Sigmoid colon (tissue), 7 donors: ENCODE measurements around the gene DOCK11. TPM values are rescaled to one million over a fixed set of nuclear protein-coding genes. Genes with fewer than 3 reads are reported as not detected.

ENCODE experiments used
- DNase-seq: peaks from one replicate; pipeline ENCODE4 v3.0.0-alpha.2; 2019
- H3K27ac ChIP-seq, 4 donors: fragments of 200-600 bp; sonication (generic); one replicate each; pipeline ENCODE4 v1.5.1; 2016 to 2019; ENCODE audit warnings: mild to moderate bottlenecking in 1 of 4
- H3K27me3 ChIP-seq, 3 donors: fragments of 200-600 bp; sonication (generic); one replicate each; pipeline ENCODE4 v1.5.1; 2019; ENCODE audit warnings: mild to moderate bottlenecking in 1 of 3
- H3K36me3 ChIP-seq, 4 donors: fragments of 200-600 bp; sonication (generic); one replicate each; pipeline ENCODE4 v1.5.1; 2016 to 2019
- H3K4me1 ChIP-seq, 4 donors: fragments of 200-600 bp; sonication (generic); one replicate each; pipeline ENCODE4 v1.5.1; 2017 to 2019
- H3K4me3 ChIP-seq, 4 donors: fragments of 200-600 bp; sonication (generic); one replicate each; pipeline ENCODE4 v1.5.1; 2017 to 2019; ENCODE audit warnings: mild to moderate bottlenecking in 2 of 4, moderate library complexity in 1 of 4
- H3K9me3 ChIP-seq, 4 donors: fragments of 200-600 bp in 3 of 4; sonication (generic) in 3 of 4; one replicate each; pipeline versions ENCODE4 v1.5.1 to v1.6.1; 2013 to 2019
- EP300 ChIP-seq, 4 donors: sonication (generic); formaldehyde crosslinking; IDR thresholded peaks; one replicate each; pipeline ENCODE4 v1.6.1; 2017; ENCODE audit warnings: antibody characterized with exemption in 4 of 4
- POLR2A ChIP-seq, 2 donors: fragments of 450-650 bp; IDR thresholded peaks; one replicate each; pipeline ENCODE4 v1.6.1; 2016; ENCODE audit warnings: antibody characterized with exemption in 2 of 2, mild to moderate bottlenecking in 2 of 2, moderate library complexity in 2 of 2
- POLR2AphosphoS5 ChIP-seq, 4 donors: sonication (generic); formaldehyde crosslinking; IDR thresholded peaks; one replicate each; pipeline ENCODE4 v1.6.1; 2017; ENCODE audit warnings: antibody characterized with exemption in 4 of 4
- WGBS, 2 donors: extraction: QIAGEN DNeasy Blood & Tissue Kit; methylation state at CpG; one replicate each; pipeline ENCODE4 v1.1.7; 2013; 5-methylcytosine and 5-hydroxymethylcytosine counted together
- intact Hi-C: fragments of 100-400 bp; cut with DNase I; formaldehyde crosslinking; loops from one replicate; pipeline ENCODE4 v1.15.1; 2023
- polyA plus RNA-seq, 3 donors: library from polyadenylated mRNA; stranded (reverse); fragments of 200-250 nt; gene quantifications; one replicate each; pipeline ENCODE4 v1.2.3, GENCODE V29; 2013
- total RNA-seq, 4 donors: library from RNA; depleted of rRNA; stranded (reverse); fragments of >200 nt; gene quantifications; one replicate each; pipeline ENCODE4 v1.1.0, GENCODE V29; 2016
- TF ChIP-seq, protein P1 (sequence below), 4 experiments: fragments of 450-650 bp in 3 of 4; fragments of 200-600 bp in 1 of 4; IDR thresholded peaks; one replicate each; pipeline ENCODE4 v1.5.1; 2016 to 2019; ENCODE audit warnings: antibody characterized with exemption in 4 of 4, mild to moderate bottlenecking in 3 of 4, moderate library complexity in 2 of 4
- donor health status: healthy with polysubstance abuse.
- donor health status: Bipolar disorder and iron deficiency.
- donor health status: healthy.

DOCK11 gene
- total and polyA plus RNA-seq, 7 donors, result 3.2 to 54.6 (median 40.7) TPM

DNA sequence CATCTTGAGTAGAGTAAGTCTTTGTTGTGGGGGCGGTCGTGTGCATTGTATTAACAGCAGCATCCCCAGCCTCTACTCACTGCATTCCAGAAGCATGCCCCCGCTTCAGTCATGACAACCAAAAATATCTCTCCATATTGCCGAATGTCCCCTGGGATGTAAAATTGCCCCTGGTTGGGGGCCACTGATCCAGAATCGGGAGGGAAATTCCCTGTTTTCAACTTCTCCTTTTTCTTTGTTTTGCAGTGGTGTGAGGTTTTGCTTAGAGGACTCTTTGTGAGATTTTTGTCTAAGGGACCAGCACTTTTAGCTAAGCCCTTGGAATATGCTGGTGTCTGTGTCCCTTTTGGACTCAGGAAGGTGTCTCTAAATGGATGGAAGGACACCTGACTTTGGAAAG is 228.8 kb downstream of the DOCK11 start:
- DNase-seq, result no peak
- Histone ChIP-seq H3K27ac (peak overlapping the region; percentile 91 to 98 (median 94)), H3K4me1 (peaks cover 0 to 32% (median 13%) of the 10 kb centered on the region in 4 donors), H3K4me3 (no peak overlapping the region), H3K9me3 (no peaks in the 10 kb centered on the region), H3K36me3 (no peaks in the 10 kb centered on the region), H3K27me3 (no peaks in the 10 kb centered on the region)
- intact Hi-C loops, result no loop called here
- no peak for TF ChIP-seq POLR2A (IDR thresholded peaks at IDR 0.05)
- 60 to 89% methylated on average over 5 of the region's 5 CpGs for WGBS, 2 donors

DNA sequence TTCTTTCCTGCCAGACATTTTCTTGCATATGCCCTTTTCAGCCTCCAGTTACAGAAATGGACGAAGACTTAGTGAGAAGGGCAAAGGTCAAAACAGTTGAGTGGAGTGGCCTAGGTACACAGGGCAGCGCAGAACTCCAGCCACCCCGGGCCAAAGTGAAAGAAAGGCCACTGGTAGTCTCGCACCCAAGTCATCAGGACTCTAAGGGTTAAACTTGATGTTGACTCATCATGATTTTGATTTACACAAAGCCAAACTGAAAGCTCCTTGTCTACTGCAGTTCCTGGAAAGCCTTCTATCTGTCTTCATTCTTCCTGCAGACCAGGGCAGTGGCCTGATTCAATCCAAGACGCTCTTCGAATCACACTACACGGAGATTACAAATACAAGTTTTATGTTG is 229.2 kb downstream of the DOCK11 start:
- Histone ChIP-seq H3K4me1 (peaks cover 0 to 36% (median 15%) of the 10 kb centered on the region in 4 donors), H3K4me3 (no peak overlapping the region), H3K9me3 (no peaks in the 10 kb centered on the region), H3K36me3 (no peaks in the 10 kb centered on the region), H3K27ac (peak overlapping the region; percentile 91 to 98 (median 94)), H3K27me3 (no peaks in the 10 kb centered on the region)
- DNase-seq, result no peak
- intact Hi-C loops, result loop anchor here (5.0 kb wide), 1 partner anchor 227 kb away; the partner anchor contains the start of gene DOCK11
- WGBS, 2 donors, result 10 to 45% methylated on average over 7 of the region's 7 CpGs
- no peak for TF ChIP-seq POLR2A (IDR thresholded peaks at IDR 0.05)
- no peak for TF ChIP-seq POLR2AphosphoS5 (IDR thresholded peaks at IDR 0.05)
- TF ChIP-seq, protein P1, sequence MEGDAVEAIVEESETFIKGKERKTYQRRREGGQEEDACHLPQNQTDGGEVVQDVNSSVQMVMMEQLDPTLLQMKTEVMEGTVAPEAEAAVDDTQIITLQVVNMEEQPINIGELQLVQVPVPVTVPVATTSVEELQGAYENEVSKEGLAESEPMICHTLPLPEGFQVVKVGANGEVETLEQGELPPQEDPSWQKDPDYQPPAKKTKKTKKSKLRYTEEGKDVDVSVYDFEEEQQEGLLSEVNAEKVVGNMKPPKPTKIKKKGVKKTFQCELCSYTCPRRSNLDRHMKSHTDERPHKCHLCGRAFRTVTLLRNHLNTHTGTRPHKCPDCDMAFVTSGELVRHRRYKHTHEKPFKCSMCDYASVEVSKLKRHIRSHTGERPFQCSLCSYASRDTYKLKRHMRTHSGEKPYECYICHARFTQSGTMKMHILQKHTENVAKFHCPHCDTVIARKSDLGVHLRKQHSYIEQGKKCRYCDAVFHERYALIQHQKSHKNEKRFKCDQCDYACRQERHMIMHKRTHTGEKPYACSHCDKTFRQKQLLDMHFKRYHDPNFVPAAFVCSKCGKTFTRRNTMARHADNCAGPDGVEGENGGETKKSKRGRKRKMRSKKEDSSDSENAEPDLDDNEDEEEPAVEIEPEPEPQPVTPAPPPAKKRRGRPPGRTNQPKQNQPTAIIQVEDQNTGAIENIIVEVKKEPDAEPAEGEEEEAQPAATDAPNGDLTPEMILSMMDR (IDR thresholded peaks at IDR 0.05), result no peak
- no peak for TF ChIP-seq EP300 (IDR thresholded peaks at IDR 0.05)

DNA sequence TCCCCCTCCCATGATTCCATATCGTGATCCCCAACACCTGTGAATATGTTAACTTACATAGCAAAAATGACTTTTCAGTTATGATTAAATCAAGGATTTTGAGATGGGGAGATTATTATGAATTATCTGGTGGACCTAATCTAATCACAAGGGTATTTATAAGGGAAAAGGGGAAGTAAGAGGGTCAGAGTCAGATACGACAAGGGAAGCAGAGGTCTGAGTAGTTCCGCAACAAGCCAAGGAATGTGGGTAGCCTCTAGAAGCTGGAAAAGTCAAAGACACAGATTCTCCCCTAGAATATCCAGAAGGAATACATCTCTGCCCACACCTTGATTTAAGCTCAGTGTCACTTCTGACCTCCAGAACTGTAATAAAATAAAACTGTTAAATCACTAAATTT is 230.8 kb downstream of the DOCK11 start:
- no peaks in the 10 kb centered on the region for H3K36me3 ChIP-seq
- H3K27me3 ChIP-seq, result no peaks in the 10 kb centered on the region
- no peak for DNase-seq
- 44 to 65% methylated on average over 3 of the region's 3 CpGs for WGBS, 2 donors
- peaks cover 0 to 47% (median 20%) of the 10 kb centered on the region in 4 donors for H3K4me1 ChIP-seq
- H3K27ac ChIP-seq, result peak overlapping the region; percentile 91 to 98 (median 94)
- intact Hi-C loops, result loop anchor here (5.0 kb wide), 1 partner anchor 229 kb away; the partner anchor contains the start of gene DOCK11
- TF ChIP-seq POLR2A (IDR thresholded peaks at IDR 0.05) (no peak), POLR2AphosphoS5 (IDR thresholded peaks at IDR 0.05) (no peak), EP300 (IDR thresholded peaks at IDR 0.05) (no peak)
- TF ChIP-seq, protein P1 (IDR thresholded peaks at IDR 0.05), result no peak
- no peaks in the 10 kb centered on the region for H3K9me3 ChIP-seq
- no peak overlapping the region for H3K4me3 ChIP-seq

DNA sequence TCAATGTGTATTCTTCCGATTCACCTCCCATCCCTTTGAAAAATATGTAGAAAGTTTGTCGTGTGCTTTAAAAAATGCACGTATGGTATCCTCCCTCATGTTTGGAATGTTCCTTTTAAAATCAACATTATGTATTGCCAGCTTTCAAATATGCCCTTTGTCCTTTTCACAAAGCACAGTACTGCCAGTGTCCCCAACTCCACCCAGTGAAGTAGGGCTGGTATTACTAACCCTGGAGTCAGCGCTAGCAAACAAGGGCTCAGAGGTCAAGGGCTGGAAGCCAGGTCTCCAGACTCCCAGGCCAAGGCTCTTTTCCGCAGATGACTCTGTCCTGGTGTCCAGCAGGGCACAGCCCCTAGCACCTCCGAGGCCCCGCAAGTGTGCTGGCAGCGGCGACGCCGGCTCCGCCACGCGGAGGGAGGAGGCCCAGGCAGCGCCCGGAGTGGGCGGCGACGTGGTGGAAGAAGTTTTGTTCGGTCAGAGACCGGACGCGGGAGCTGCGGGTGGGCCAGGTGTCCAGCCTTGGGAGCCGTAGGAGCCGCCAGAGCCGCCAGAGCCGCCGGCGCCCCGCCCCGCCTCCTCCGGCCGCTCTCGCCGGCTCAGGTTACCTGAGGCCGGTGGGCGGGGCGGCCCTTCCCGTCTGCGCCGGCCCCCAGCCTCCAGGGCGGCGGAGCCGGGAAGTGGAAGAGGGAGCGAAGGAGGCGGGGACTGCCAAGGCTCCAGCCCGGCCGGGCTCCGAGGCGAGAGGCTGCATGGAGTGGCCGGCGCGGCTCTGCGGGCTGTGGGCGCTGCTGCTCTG is 231.5 kb downstream of the DOCK11 start, which contains the start of gene IL13RA1:
TSS of gene IL13RA1 (plus strand) at position 720 of the 799 bp plus-strand sequence. CDS start at position 753, 33 bp downstream.
- H3K4me3 ChIP-seq, result peak within 1 kb of the TSS; percentile 55 to 85 (median 82)
- H3K27me3 ChIP-seq, result no peaks in the 10 kb centered on the region
- TF ChIP-seq EP300 (IDR thresholded peaks at IDR 0.05), result no peak
- TF ChIP-seq, protein P1 (IDR thresholded peaks at IDR 0.05), result no peak
- peak in 1 of 2 donors; percentile 26 for TF ChIP-seq POLR2A (IDR thresholded peaks at IDR 0.05)
- TF ChIP-seq POLR2AphosphoS5 (IDR thresholded peaks at IDR 0.05), result peak; percentile 33 to 75 (median 72)
- intact Hi-C loops, result loop anchor here (5.0 kb wide), 1 partner anchor 230 kb away; the partner anchor contains the start of gene DOCK11
- DNase-seq, result peak; percentile 90
- peaks cover 0 to 47% (median 20%) of the 10 kb centered on the region in 4 donors for H3K4me1 ChIP-seq
- no peaks in the 10 kb centered on the region for H3K36me3 ChIP-seq
- no peaks in the 10 kb centered on the region for H3K9me3 ChIP-seq
- H3K27ac ChIP-seq, result peak within 1 kb of the TSS; percentile 91 to 98 (median 94)
- WGBS, 2 donors, result 1 to 4% methylated on average over 56 of the region's 56 CpGs

DNA sequence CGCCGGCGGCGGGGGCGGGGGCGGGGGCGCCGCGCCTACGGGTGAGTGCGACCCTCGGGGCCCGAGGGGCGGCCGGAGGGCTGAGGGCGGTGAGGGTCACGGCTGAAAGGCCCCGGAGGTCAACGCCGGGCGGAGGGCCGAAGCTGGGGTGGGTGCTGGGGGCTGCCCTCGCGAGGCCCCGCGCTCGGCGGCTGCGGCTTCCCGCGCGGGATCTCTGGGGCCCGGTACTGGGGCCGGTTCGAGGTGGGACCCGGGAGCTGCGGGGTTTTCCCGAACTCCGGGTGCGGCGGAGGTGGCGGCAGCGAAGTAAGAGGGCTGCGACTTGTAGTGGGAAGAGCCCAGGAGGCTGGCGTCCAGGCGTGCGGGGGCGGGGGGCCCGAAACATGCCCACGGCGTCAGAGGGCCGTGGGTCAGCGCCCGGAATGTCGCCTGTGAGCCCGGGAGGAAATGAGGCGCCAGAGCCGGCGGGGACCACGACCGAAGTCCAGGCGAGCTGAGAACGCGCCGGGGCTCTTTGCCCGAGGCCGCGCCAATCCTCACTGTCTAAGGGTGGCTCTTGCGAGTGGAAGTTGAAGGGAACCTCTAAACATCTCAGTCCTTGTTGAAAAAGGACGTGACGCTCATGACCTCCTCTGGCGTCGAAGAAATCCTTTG is 232.2 kb downstream of the DOCK11 start:
- H3K36me3 ChIP-seq, result no peaks in the 10 kb centered on the region
- WGBS, 2 donors, result 1 to 2% methylated on average over 73 of the region's 73 CpGs
- no peaks in the 10 kb centered on the region for H3K27me3 ChIP-seq
- H3K4me3 ChIP-seq, result peak overlapping the region; percentile 55 to 85 (median 82)
- TF ChIP-seq POLR2AphosphoS5 (IDR thresholded peaks at IDR 0.05) (peak; percentile 22 to 61 (median 51)), EP300 (IDR thresholded peaks at IDR 0.05) (no peak), POLR2A (IDR thresholded peaks at IDR 0.05) (no peak)
- TF ChIP-seq, protein P1 (IDR thresholded peaks at IDR 0.05), result no peak
- intact Hi-C loops, result loop anchor here (5.0 kb wide), 1 partner anchor 231 kb away; the partner anchor contains the start of gene DOCK11
- peak overlapping the region; percentile 91 to 98 (median 94) for H3K27ac ChIP-seq
- H3K9me3 ChIP-seq, result no peaks in the 10 kb centered on the region
- no peak for DNase-seq
- peaks cover 0 to 47% (median 20%) of the 10 kb centered on the region in 4 donors for H3K4me1 ChIP-seq
